LoVo (cell line): ENCODE results near the gene SLC25A41.
A peak's percentile ranks its signal among the peaks of the same experiment; 100 is the strongest.
"Not testable (repeated sequence)": the region's sequence is repeated elsewhere in the genome, so short reads cannot be mapped to it uniquely, and the experiment has no call there.

ENCODE experiments used
- DNase-seq: peaks from one replicate; pipeline ENCODE4 v3.0.0-alpha.2; 2016; ENCODE audit warnings: low spot score

SLC25A41 gene

DNA sequence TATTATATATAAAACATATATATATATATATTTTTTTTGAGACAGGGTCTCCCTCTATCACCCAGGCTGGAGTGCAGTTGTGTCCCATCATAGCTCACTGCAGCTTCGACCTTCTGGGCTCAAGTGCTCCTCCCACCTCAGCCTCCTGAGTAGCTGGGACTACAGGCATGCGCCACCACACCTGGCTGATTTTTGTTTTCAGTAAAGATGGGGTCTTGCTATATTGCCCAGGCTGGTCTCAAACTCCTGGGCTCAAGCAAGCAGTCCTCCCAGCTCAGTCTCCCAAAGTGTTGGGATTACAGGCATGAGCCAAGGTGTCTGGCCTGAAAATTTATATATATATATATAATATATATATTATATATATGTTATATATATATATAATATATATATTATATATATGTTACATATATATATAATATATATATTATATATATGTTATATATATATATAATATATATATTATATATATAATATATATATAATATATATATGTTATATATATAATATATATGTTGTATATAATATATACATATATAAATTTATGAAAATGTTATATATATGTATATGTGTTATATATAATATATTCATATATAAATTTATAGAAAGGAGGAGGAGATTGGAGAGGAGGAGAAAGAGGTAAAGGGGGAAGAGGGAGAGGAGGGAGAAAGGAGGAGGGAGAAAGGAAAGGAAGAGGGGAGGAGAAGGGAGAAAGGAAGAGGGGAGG, 4.7 kb downstream of the SLC25A41 start:
- not testable (repeated sequence) for DNase-seq

DNA sequence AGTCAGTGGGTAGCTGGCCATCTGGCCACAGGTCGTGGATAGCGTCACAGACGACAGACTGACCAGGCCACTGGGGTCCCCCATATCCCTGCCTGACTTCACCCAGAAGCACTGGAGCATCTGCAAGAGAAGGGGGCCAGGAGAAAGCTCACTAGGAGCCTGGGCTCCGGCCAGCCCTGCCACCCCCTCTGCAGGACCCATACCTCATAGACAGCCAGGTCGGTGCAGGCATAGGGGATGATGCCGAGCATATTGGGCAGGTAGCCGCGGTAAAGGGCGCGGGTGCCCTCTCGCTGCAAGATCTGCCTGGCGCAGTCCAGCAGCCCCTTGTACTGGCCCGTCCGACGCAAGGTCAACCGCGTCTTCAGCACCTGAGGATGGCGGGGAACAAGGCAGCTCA, 6.4 kb downstream of the SLC25A41 start:
- DNase-seq = no peak

DNA sequence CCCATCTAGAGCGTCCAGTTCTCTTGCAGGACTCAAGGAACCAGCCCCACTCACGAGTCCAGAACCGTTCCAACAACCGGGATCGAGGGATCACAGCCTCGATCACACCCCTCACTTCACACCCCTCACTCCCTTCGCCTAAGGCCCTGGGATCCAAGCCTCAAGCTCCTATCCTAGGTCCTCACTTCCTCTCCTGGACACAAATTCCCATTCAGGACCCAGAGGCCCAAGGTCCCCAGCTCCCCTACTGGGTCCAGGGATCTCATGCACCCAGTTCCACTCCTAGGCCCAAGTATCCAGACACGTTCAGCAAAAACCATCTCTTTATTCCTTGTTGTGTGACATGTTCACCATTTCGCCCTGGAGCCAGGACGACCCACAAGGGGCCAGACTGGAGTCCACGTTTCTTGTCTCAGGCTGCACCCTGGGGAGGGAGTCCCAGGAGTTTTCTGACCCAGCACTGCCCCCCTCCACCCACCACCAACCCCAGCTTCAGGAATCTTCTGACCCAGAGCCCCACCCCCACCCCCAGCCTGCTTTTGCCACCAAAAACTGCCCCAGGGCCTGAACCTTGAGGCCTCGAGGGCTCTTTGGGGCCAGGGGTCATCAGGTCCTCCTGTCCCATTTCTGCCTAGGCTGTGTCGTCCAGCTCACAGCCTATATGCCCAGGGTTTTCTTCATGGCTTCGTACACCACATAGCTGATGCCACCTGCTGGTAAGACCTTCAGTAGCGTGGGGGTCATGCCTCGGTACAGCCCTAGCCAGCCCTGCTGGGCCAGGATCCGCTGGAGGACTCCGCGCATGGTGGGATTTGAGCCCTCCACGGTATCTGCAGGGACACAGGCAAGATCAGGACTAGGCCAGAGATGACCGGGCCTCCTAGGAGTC, 7.6 kb downstream of the SLC25A41 start:
- no peak for DNase-seq

DNA sequence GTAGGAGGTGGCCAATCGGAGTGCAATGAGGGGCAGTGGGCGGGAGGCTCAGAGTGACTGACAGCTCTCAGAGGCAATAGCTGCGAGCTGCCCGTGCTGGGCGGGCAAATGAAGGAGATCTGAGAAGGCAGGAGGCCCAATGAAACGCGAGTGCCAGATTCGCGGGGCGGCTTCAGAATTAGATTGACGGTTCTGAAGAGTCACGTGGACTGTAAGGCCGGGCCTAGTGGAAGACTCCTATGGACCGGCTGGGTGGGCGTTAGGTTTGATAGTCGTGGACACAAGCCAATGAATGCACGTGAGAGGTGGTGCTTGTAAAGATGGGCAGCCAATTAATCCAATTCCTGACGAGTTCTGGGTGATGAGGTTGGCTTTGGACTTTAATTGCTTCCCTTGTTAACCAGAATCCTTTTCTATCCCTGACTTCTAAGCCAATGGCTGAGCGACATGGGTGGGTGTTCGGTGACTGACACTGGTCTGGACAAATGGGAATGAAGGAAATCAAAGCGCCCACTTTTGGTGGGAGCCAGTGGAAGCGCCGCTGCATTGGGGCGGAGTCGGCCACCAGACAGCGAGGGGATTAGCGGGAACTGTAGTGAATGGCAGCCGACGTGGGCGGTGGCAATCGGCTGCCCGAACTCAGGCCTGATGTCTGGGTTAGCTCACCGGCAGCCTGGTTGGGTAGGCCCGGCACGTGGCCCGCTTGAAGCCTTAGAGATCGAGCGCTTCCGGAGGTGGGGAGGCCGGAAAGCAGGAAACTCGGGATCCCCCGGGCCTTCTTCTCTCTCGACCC, 8.4 kb downstream of the SLC25A41 start:
- peak; percentile 99 for DNase-seq

DNA sequence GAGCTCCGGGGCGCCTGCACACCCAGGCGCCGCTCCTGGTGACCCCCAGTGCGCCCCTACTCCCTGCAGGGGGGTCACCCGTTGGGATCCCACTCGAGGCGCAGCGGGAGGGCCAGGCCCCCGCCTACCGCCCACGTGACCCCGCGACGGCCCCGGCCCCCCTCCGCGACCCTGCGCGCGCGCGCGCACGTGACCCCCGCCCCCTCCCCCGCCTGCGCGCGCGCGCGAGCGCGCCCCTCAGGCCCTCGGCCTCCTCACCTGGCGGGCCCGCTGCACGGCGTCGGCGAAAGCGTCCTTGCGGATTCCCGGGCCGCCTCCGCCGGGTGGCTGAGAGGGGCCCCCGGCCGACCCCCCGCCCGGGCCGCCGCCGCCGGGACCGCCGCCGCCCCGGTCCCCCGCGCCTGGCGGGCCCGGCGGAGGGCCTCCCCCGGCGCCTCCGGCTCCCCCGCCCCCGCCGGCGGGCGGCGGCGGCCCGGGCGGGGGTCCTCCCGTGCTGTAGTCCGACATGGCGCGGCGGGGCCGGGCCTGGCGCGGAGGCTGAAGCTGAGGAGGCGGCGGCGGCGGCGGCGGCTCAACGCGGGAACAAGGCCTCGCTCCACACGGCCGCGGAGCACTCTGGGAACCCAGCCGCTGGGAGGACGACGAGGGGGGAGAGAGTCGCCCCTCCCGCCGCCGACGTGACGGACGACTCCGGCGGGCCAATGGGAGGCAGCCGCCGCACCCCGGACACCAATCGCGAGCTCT, 9.2 kb downstream of the SLC25A41 start, which contains the start of gene KHSRP:
Gene KHSRP, minus strand, starts transcription at position 617 of the 744 bp plus-strand sequence. Its CDS starts 110 bp downstream, at position 507.
- no peak for DNase-seq

DNA sequence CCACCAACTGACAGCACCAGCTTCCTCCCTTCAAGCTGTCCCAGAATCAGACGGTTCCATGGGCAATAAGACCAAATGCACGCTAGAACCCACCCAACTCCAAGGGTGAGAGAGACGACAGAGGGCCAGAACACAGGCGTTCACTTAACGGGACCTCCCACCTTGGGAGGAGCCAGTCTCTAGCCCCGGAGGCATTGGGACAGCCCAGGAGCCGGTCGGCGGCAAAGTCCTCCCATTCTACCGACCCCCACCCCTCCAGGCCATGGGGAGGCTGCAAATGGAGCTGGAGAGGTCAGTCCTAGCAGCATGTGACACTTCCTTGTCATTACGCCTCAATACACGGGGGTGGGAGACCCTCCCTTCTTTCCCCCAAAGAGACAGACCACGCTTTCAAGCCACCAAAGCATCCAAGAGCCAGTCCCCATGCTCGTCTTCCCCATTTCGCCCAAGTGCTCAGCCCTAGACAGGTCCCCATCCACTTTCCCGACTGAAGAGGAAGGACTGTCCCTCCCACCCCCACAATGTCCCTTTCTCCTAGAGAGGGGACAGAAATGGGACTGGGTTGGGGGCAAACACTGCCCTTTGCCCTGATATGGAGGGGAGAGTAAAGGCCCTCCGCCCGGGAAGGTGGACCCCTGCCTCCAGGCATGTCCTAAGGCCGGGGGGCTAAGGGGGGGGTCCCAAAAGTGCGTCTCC, 9.9 kb downstream of the SLC25A41 start:
- no peak for DNase-seq

DNA sequence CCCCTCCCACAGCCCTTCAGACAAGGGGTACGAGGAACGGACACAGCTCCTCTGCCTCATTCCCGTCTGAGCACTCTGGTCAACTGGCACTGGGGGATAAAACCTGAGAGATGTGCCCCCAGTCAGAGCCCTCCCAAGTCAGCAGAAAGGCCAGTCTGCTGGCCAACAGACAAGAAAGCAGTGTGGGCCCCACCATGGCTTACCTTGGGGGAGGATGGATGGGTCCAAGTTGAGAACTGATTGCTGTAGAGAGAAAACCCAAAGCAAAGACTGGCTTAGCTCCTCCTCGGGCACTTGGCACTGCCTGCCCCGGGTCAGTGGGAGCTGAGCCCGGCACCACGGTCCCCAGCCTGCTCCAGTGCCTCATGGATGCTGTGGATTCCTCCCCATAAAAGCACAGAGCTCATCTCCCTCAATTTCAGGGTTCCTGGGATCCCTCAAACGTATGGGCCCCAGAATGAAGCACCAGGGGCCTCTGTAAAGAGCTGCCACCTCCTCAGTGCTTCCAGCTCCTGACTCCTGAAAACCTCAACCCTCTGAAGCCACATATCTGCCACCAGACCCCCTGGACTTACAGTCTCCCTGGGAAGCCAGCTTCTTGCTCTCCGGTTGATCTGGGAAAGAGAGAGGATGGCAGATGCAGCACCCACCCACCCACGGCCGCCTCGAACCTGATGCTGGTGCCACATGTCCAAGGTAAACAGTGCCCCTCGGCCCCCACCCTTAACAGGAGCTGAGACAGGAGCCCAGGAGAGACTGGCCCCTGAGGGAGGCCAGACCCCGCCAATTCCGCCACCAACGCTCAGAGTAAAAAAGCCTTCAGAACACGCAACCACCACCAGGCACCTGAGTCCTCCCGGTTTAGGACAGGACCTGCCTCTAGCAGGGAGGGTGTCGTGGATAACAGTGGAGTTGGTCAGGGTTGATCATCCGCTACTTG, 12.2 kb downstream of the SLC25A41 start:
- DNase-seq = no peak

DNA sequence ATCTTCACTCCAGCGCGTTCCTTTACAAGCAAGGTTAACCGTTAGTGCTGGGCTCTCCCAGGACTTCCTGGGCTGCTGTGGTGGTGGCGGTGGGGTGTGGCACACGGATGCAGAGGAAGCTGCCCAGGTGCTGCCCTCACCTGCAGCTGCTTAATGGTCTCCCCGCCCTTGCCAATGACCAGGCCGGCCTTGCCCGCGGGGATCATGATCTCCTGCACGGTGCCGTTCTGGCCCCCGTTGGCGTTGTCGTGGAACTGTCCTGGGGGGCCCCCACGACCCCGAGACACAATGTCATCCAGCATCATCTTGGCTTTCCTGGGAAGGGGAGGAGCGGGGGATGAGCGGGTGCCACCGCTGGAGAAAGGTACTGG, 15.0 kb downstream of the SLC25A41 start:
- DNase-seq = no peak

DNA sequence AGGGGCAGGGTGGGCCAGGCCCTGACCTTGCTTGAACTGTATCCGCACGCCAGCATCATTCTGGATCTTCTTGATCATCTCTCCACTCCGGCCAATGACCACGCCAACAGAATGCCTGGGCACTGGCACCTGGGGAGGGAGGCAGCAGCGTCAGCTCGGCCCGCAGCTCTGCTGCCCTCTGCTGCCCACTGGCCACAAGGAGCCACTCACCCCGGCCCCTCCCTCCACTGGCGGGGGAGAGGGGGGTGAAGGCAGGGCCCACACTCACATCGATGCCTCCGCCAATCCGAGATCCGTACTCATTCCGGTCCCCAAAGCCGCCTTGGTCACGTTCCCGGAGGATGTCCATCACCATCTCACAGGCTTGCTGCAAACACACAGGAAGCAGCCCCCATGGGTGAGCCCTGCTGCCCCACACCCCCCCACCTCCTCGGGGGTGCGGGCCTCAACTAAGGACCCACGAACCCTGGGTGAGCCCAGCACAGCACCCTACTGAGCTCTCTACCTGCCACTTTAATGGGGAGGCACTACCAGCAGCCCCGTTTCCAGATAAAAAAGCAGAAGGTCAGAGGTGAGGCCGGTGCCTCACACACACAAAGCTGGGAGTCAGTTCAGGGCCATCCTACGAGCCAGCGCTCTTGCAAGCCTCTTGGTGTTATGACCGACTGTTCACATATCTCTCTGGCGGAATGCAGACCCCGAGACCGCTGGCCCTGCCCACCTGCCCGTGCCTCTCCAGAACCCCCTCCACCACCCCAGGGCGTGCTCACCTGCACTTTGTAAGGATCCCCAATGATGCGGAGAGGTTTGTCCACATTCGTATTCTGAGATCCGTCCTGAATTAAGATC, 15.6 kb downstream of the SLC25A41 start:
- DNase-seq = no peak

DNA sequence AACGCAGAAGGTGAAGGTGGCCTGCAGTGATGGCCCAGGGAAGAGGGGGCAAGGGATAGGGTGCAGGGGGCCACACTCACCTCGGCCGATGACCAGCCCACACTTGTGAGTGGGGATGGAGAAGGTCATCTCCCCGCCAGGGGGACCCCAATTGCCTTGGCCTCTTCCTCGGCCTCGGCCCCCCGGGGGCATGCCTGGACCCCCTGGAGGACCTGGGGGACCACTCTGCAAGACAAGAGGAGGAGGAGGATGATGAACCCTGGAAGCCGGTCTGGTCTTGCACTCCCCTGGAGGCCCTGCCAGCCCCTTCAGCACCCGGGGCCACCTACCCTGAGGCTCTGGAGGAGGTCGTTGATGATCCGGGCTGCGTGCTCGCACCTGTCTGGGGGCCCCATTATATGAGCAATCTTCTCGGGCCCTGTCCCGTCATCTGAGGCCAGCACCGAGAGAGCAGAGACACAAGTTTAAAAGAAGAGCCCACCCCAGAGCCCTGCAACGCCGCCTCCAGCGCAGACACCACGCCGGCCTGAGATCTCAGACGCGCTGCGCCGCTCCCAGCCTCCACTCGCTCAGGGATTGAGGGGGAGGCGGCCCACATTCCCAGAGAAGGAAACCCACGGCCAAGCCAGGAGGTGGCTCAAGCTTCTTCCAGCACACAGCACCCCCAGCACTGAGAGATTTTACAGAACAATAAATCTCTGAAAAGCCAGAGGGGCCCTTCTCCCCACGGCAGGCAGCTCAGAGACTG, 16.7 kb downstream of the SLC25A41 start:
- DNase-seq = no peak

DNA sequence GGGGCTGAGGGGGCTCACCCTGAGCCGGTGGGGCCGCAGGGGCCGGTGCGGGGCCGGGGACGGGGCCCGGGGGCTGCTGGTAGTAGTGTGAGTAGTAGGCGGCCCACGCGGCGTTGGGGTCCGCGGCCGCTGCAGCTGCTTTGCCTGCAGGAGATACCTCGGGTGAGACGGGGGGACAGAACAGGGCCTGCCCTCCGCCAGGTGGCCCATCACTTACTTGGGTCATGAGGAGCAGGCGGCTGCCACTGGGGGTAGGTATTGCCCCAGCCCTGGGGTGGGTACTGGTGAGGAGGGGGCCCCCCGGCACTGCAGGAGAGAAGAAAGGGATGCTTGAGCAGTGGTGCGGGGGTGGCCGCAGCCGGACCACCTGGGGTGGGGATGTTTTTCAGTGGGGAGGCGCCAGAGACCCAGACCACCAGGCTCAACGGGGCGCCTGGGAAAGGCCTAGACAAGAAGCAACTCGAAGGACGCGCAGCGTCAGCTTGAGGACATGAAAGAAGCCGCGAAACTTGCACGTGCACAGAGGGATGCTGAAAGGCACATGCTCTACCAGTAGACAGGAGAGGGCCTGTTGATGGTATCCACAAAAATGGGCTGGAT, 17.9 kb downstream of the SLC25A41 start:
- DNase-seq = no peak

DNA sequence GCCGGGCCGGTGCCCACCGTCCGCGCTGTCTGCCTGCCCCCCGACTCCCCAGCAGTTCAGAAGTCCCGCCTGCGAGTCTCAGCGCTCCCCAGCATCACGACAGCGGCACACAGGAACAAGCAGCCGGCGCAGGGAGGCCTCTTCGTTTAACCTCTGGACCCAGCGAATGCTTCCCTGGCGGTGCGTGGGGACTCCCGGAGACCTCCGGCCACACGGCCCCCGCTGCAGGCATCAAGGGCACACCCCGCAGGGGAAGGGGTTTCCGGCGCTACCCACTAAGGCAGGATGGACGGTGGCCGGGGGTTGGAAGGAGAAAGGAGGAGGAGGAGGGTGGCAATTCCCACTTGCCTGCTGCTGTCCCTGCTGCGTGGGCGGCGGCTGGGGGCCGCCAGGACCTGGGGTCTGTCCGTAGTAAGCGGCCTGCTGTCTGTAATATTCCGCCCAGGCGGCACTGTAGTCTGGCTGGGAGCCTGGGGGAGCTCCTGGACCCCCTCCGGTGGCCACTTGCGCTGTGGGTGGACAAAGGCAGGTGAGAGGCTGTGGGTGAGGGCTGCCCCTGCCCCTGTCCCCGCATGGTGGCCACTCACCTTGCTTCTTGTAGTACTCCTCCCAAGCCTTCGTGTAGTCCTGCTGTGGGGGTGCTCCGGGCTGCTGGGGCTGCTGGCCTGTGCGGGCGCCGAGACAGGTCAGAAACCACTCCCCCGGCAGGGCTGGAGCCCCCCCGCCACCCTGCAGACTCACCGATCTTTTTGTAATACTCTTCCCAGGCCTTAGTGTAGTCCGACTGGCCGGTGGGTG, 18.6 kb downstream of the SLC25A41 start:
- no peak for DNase-seq

DNA sequence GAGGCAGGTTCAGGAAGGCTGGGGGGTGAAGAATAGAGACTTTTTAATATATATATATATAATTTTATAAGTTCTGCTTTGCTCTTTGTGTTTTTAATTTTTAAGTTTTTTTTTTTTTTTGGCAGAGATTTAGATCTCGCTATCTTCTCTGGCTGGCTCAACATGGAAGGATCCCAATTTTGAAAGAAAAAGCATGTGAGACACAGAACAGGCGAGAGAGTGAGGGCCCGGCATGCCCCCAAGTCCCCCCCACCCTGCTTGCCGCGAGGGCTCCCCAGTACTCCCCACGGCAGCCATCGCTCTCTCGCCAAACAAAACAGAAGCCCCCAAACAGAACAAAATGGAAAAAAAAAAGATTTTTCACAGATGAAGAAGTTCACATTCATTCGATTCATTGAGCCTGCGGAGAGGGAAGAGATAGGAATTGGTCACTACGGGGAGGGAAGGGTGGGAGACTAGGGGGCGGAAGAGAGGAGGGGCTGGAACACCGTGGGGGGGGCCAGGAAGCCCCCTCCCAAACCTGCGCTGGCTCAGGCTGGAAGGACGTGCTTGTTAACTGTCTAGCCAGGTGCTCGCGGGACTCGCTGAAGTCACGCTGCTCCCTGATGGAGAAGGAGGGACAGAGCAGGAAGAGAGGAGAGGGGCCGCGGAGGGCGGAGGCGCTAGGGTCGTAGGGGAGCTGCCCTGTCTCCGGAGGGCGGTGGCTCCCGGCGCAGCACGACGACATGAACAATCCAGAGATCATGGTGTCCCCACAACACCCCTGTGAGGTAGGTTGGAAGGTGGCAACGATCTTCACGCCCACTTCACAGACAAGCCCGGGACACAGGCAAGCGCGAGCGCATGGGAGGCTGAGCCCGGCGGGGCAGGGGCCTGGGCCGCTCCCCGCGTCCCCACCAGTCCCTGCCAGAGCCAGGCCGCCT, 19.6 kb downstream of the SLC25A41 start:
- DNase-seq = no peak

DNA sequence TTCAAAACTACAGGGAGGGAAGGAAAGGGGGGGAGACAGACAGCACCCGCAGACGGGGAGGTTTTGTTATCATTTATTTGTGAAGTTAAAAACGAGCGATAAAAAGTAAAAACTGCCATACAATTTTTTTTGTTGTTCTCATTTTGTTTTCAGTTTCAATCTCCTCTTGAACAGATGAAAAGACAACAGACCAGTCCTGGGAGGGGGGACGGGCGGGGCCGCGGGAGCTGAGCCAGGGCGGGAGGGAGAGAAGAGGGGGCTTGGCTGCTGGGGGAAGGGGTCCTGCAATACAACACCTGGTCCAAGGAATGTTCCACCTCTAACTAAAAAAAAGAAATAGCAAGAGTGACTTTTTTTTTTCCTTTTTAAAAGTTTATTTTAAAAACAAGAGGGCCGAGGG, 20.3 kb downstream of the SLC25A41 start:
- DNase-seq = no peak

DNA sequence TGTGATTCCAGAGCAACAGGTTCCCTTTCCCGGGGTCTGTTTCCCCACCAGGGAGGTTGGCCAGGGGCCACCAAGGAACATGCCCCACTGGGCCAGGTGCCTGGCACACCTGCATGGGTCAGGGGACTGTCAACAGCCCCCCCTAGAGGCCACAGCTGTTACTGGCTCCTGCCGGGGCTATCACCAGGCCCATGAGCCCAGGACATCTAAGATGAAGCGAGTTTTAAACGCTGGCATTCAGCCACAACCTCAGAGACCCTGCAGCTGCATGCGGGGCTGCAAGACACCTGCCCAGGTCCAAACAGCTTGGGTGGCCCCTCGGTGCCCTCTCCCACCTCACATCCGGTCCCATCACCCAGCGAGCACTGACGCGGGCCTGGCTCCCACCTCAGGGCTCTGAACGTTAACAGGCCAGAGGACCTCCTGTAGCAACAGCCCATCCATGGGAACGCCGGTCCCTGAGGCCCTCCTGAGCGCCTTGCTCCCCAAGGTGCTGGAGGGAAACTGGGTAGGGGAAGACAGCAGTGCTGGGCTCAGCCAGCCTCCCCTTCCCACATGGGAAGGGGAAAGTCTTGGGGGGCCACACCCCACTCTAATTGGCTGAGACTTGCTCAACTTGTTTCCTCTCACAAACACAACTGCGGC, 21.0 kb downstream of the SLC25A41 start:
- DNase-seq = no peak
